Transverse colon (tissue), 4 donors: Measurements from ENCODE around the gene MAP1LC3B.

Experiments
- CTCF ChIP-seq, 5 experiments: fragments of 200-600 bp in 3 of 5; fragments of 450-650 bp in 2 of 5; sonication (generic) in 3 of 5; IDR thresholded peaks; 1 replicate in 2 of 5; 2 replicates in 3 of 5; pipeline ENCODE4 v1.5.1; 2016 to 2017; ENCODE audit warnings: antibody characterized with exemption in 5 of 5, inconsistent platforms in 3 of 5, mild to moderate bottlenecking in 2 of 5, moderate library complexity in 1 of 5
- EP300 ChIP-seq: sonication (generic); formaldehyde crosslinking; IDR thresholded peaks from one replicate; pipeline ENCODE4 v1.6.1; 2017; ENCODE audit warnings: antibody characterized with exemption, low read depth
- POLR2A ChIP-seq: fragments of 450-650 bp; IDR thresholded peaks from one replicate; pipeline ENCODE4 v1.6.1; 2016; ENCODE audit warnings: antibody characterized with exemption, mild to moderate bottlenecking, moderate library complexity
- POLR2AphosphoS5 ChIP-seq, 3 donors: sonication (generic); formaldehyde crosslinking; IDR thresholded peaks; one replicate each; pipeline ENCODE4 v1.6.1; 2016; ENCODE audit warnings: antibody characterized with exemption in 3 of 3

DNA sequence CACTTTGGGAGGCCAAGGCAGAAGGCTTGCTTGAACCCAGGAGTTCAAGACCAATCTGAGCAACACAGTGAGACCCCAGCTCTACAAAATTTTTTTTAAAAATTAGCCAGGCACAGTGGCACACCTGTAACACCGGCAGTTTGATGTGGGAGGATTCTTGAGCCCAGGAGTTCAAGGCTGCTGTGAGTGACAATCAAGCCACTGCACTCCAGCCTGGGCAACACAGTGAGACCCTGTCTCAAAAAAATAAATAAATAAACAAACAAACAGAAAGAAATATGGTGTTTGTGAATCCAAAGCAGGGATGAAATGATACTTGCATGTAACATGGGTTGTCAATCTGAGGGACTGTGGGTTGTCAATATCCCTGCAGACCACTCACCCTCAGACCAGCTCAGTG is 25.2 kb upstream of the MAP1LC3B start:
- TF ChIP-seq CTCF (IDR thresholded peaks at IDR 0.05): no peak
- no peak for TF ChIP-seq POLR2AphosphoS5 (IDR thresholded peaks at IDR 0.05)
- no peak for TF ChIP-seq EP300
- TF ChIP-seq POLR2A: no peak
